MG63 (cell line): ENCODE data around the gene DCAF11. TPM values are rescaled to one million over a fixed set of nuclear protein-coding genes. Genes with fewer than 3 reads are reported as not detected.
"Not testable (repeated sequence)": the region's sequence is repeated elsewhere in the genome, so short reads cannot be mapped to it uniquely, and the experiment has no call there.

ENCODE experiments used
- DNase-seq: peaks from one replicate; pipeline ENCODE4 v3.0.0-alpha.2; 2020
- H3K27me3 ChIP-seq: fragments of 250-450 bp; sonication (Bioruptor Pico); 2 replicates; pipeline ENCODE4 v1.5.1; 2020; ENCODE audit warnings: mild to moderate bottlenecking, moderate library complexity
- H3K36me3 ChIP-seq: fragments of 250-450 bp; sonication (Bioruptor Pico); 2 replicates; pipeline ENCODE4 v1.5.1; 2020; ENCODE audit warnings: mild to moderate bottlenecking, moderate library complexity
- H3K4me3 ChIP-seq: fragments of 250-450 bp; sonication (Bioruptor Pico); 2 replicates; pipeline ENCODE4 v1.5.1; 2020; ENCODE audit warnings: mild to moderate bottlenecking, moderate library complexity
- H3K9me3 ChIP-seq: fragments of 250-450 bp; sonication (Bioruptor Pico); 2 replicates; pipeline ENCODE4 v1.5.1; 2020; ENCODE audit warnings: mild to moderate bottlenecking, moderate library complexity
- total RNA-seq: library from RNA; depleted of rRNA; stranded (reverse); fragments of >200 nt; shearing (Covaris generic); gene quantifications from 2 replicates; pipeline ENCODE4 v1.2.3, GENCODE V29; 2014; ENCODE audit warnings: low replicate concordance

The DCAF11 gene
- total RNA-seq, 1 experiment from 2014 or later: 64.7 TPM

GRCh38 chr14:24103451-24103850 lies 11.1 kb upstream of the DCAF11 start:
- no peak for DNase-seq
- no peaks in the 10 kb centered on the region; the same call in 1 of the 2 replicates for H3K36me3 ChIP-seq
- H3K9me3 ChIP-seq: no peaks in the 10 kb centered on the region
- H3K27me3 ChIP-seq: no peaks in the 10 kb centered on the region
- no peak overlapping the region for H3K4me3 ChIP-seq

GRCh38 chr14:24105609-24106239 lies 8.9 kb upstream of the DCAF11 start:
- not testable (repeated sequence) for H3K27me3 ChIP-seq, H3K4me3 ChIP-seq, H3K9me3 ChIP-seq, H3K36me3 ChIP-seq, DNase-seq

GRCh38 chr14:24106672-24107271 lies 7.8 kb upstream of the DCAF11 start:
- no peaks in the 10 kb centered on the region for H3K9me3 ChIP-seq
- H3K27me3 ChIP-seq: no peaks in the 10 kb centered on the region
- H3K36me3 ChIP-seq: no peaks in the 10 kb centered on the region; the same call in 1 of the 2 replicates
- no peak overlapping the region for H3K4me3 ChIP-seq
- DNase-seq: no peak

- Histone ChIP-seq H3K4me3 (no peak overlapping the region), H3K36me3 (no peaks in the 10 kb centered on the region), H3K27me3 (no peaks in the 10 kb centered on the region), H3K9me3 (no peaks in the 10 kb centered on the region)
- DNase-seq: no peak
Measured at GRCh38 chr14:24108336-24108874, 6.2 kb upstream of the DCAF11 start.

- no peaks in the 10 kb centered on the region for H3K27me3 ChIP-seq
- no peaks in the 10 kb centered on the region for H3K9me3 ChIP-seq
- H3K36me3 ChIP-seq: no peaks in the 10 kb centered on the region
- DNase-seq: no peak
- H3K4me3 ChIP-seq: no peak overlapping the region
Measured at GRCh38 chr14:24110060-24110459, 4.5 kb upstream of the DCAF11 start.

- no peaks in the 10 kb centered on the region for H3K27me3 ChIP-seq
- H3K9me3 ChIP-seq: no peaks in the 10 kb centered on the region
- DNase-seq: no peak
- no peak overlapping the region for H3K4me3 ChIP-seq
- H3K36me3 ChIP-seq: no peaks in the 10 kb centered on the region
Measured at GRCh38 chr14:24110523-24110922, 4.1 kb upstream of the DCAF11 start.

- Histone ChIP-seq H3K27me3 (no peaks in the 10 kb centered on the region), H3K9me3 (no peaks in the 10 kb centered on the region), H3K36me3 (no peaks in the 10 kb centered on the region), H3K4me3 (peak overlapping the region; percentile 63)
- DNase-seq: no peak
Measured at GRCh38 chr14:24113379-24113800, 1.2 kb upstream of the DCAF11 start.

- Histone ChIP-seq H3K4me3 (peak overlapping the region; percentile 63), H3K27me3 (no peaks in the 10 kb centered on the region), H3K9me3 (no peaks in the 10 kb centered on the region), H3K36me3 (no peaks in the 10 kb centered on the region)
- DNase-seq: peak; percentile 93
Measured at GRCh38 chr14:24113801-24114531, 611 bp upstream of the DCAF11 start.

GRCh38 chr14:24115422-24116127 lies 998 bp downstream of the DCAF11 start:
- Histone ChIP-seq H3K4me3 (peak overlapping the region; percentile 63), H3K27me3 (no peaks in the 10 kb centered on the region), H3K9me3 (no peaks in the 10 kb centered on the region), H3K36me3 (no peaks in the 10 kb centered on the region)
- DNase-seq: no peak

GRCh38 chr14:24116128-24116814 lies 1.7 kb downstream of the DCAF11 start:
- DNase-seq: no peak
- Histone ChIP-seq H3K27me3 (no peaks in the 10 kb centered on the region), H3K4me3 (no peak overlapping the region), H3K36me3 (no peaks in the 10 kb centered on the region), H3K9me3 (no peaks in the 10 kb centered on the region)

- DNase-seq: no peak
- Histone ChIP-seq H3K4me3 (no peak overlapping the region), H3K36me3 (no peaks in the 10 kb centered on the region), H3K9me3 (no peaks in the 10 kb centered on the region), H3K27me3 (no peaks in the 10 kb centered on the region)
Measured at GRCh38 chr14:24117179-24117578, 2.6 kb downstream of the DCAF11 start.

- no peaks in the 10 kb centered on the region for H3K36me3 ChIP-seq
- no peaks in the 10 kb centered on the region for H3K27me3 ChIP-seq
- DNase-seq: no peak
- H3K4me3 ChIP-seq: no peak overlapping the region
- H3K9me3 ChIP-seq: no peaks in the 10 kb centered on the region
Measured at GRCh38 chr14:24119691-24120090, 5.1 kb downstream of the DCAF11 start.

GRCh38 chr14:24121210-24121609 lies 6.6 kb downstream of the DCAF11 start:
- DNase-seq: no peak
- Histone ChIP-seq H3K9me3 (no peaks in the 10 kb centered on the region), H3K36me3 (no peaks in the 10 kb centered on the region), H3K27me3 (no peaks in the 10 kb centered on the region), H3K4me3 (no peak overlapping the region)

GRCh38 chr14:24122416-24122815 lies 7.8 kb downstream of the DCAF11 start:
- Histone ChIP-seq H3K9me3 (no peaks in the 10 kb centered on the region), H3K36me3 (no peaks in the 10 kb centered on the region), H3K4me3 (no peak overlapping the region), H3K27me3 (no peaks in the 10 kb centered on the region)
- no peak for DNase-seq

GRCh38 chr14:24122898-24123297 lies 8.3 kb downstream of the DCAF11 start:
- Histone ChIP-seq H3K27me3 (no peaks in the 10 kb centered on the region), H3K9me3 (no peaks in the 10 kb centered on the region)
- DNase-seq: no peak

More at GRCh38 chr14:24122898-24123297, 8.3 kb downstream of the DCAF11 start:
- Histone ChIP-seq H3K4me3 (no peak overlapping the region), H3K36me3 (no peaks in the 10 kb centered on the region)
